Astrocyte (in vitro differentiated cells and primary cell): ENCODE measurements around the gene CALCR. TPM values are rescaled to one million over a fixed set of nuclear protein-coding genes. Genes with fewer than 3 reads are reported as not detected.

ENCODE experiments used
- DNase-seq: peaks from one replicate; pipeline ENCODE4 v3.0.0-alpha.2; 2010; ENCODE audit warnings: low read depth
- FAIRE-seq: peaks from 2 replicates; lab custom pipeline; 2011; peaks lifted over from hg19 to GRCh38; lab: Jason Lieb, UNC
- H2AFZ ChIP-seq: 2 replicates; pipeline ENCODE4 v1.6.0; 2012; ENCODE audit warnings: low read depth, low read length, inconsistent platforms
- H3K27ac ChIP-seq: 2 replicates; pipeline ENCODE4 v1.5.1; 2011; ENCODE audit warnings: low read depth, low read length, inconsistent platforms
- H3K27me3 ChIP-seq: 2 replicates; pipeline ENCODE4 v1.6.0; 2011; ENCODE audit warnings: low read length, inconsistent platforms; ENCODE audit not compliant: insufficient read depth
- H3K36me3 ChIP-seq: 2 replicates; pipeline ENCODE4 v1.5.1; 2011; ENCODE audit warnings: low read length, inconsistent platforms; ENCODE audit not compliant: insufficient read depth
- H3K4me1 ChIP-seq: 2 replicates; pipeline ENCODE4 v1.5.1; 2011; ENCODE audit warnings: low read length, inconsistent platforms; ENCODE audit not compliant: insufficient read depth
- H3K4me2 ChIP-seq: 2 replicates; pipeline ENCODE4 v1.6.0; 2012; ENCODE audit warnings: low read length, inconsistent platforms
- H3K4me3 ChIP-seq: 2 replicates; pipeline ENCODE4 v1.5.1; 2011; ENCODE audit warnings: low read depth, mild to moderate bottlenecking, low read length, inconsistent platforms; ENCODE audit not compliant: insufficient read depth
- H3K79me2 ChIP-seq: 2 replicates; pipeline ENCODE4 v1.6.0; 2012; ENCODE audit warnings: mild to moderate bottlenecking, low read length, inconsistent platforms; ENCODE audit not compliant: insufficient read depth
- H3K9ac ChIP-seq: 2 replicates; pipeline ENCODE4 v1.6.0; 2012; ENCODE audit warnings: mild to moderate bottlenecking, low read length, inconsistent platforms
- H3K9me3 ChIP-seq: 2 replicates; pipeline ENCODE4 v1.5.1; 2012; ENCODE audit warnings: low read depth, mild to moderate bottlenecking, low read length, inconsistent platforms; ENCODE audit not compliant: insufficient read depth
- H4K20me1 ChIP-seq: 2 replicates; pipeline ENCODE4 v1.6.0; 2012; ENCODE audit warnings: low read length, inconsistent platforms; ENCODE audit not compliant: insufficient read depth
- H3K27ac Mint-ChIP-seq: one replicate; pipeline ENCODE4 v1.8.0; 2021; ENCODE audit warnings: mild to moderate bottlenecking, mixed read lengths; ENCODE audit not compliant: unreplicated experiment
- H3K27me3 Mint-ChIP-seq: one replicate; pipeline ENCODE4 v1.8.0; 2021; ENCODE audit warnings: low read depth, mixed read lengths; ENCODE audit not compliant: unreplicated experiment
- H3K36me3 Mint-ChIP-seq: one replicate; pipeline ENCODE4 v1.8.0; 2021; ENCODE audit warnings: low read depth, mixed read lengths; ENCODE audit not compliant: unreplicated experiment
- H3K4me1 Mint-ChIP-seq: one replicate; pipeline ENCODE4 v1.8.0; 2021; ENCODE audit warnings: low read depth, mixed read lengths; ENCODE audit not compliant: unreplicated experiment
- H3K4me3 Mint-ChIP-seq: one replicate; pipeline ENCODE4 v1.8.0; 2021; ENCODE audit warnings: mild to moderate bottlenecking, moderate library complexity, mixed read lengths; ENCODE audit not compliant: unreplicated experiment
- H3K9me3 Mint-ChIP-seq: one replicate; pipeline ENCODE4 v1.8.0; 2021; ENCODE audit warnings: mild to moderate bottlenecking, mixed read lengths; ENCODE audit not compliant: unreplicated experiment
- CTCF ChIP-seq: IDR thresholded peaks from 2 replicates; pipeline ENCODE4 v1.5.1; 2011; ENCODE audit warnings: low read depth, mild to moderate bottlenecking, inconsistent platforms, low read length, moderate library complexity; ENCODE audit not compliant: insufficient read depth
- EZH2 ChIP-seq: IDR thresholded peaks from 2 replicates; pipeline ENCODE4 v1.6.1; 2012; ENCODE audit warnings: mild to moderate bottlenecking, low read length, inconsistent platforms; ENCODE audit not compliant: insufficient read depth
- total RNA-seq: library from RNA; stranded (reverse); gene quantifications from 2 replicates; pipeline ENCODE4 v1.2.1, GENCODE V29; 2021

The CALCR gene
- total RNA-seq, 1 donor from 2014 or later = 5.4 TPM

DNA sequence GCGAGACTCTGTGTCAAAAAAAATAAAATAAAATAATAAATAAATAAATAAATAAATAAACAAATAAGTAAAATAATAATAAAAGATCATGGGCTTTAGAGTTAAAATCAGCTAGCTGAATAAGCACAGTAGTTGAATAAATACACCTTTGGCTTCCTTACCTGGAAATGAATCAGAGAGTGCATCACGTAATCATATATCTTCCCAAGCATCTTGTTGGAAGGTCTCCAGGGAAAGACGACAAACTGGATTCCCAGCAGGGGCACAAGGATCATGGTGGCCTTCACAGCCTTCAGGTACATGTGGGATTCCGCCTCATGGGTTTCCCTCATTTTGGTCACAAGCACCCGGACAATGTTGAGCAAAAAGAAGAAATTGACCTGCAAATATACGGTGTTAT, 138.7 kb downstream of the CALCR start:
- no peak overlapping the region for H3K4me3 Mint-ChIP-seq
- FAIRE-seq (no peak), DNase-seq (no peak)
- H3K27me3 Mint-ChIP-seq = no peaks in the 10 kb centered on the region
- Histone ChIP-seq H3K4me1 (no peaks in the 10 kb centered on the region), H3K4me2 (no peak overlapping the region), H2AFZ (no peak overlapping the region), H3K79me2 (no peaks in the 10 kb centered on the region), H3K27ac (no peak overlapping the region), H4K20me1 (no peaks in the 10 kb centered on the region), H3K9ac (no peak overlapping the region), H3K36me3 (no peaks in the 10 kb centered on the region), H3K27me3 (no peaks in the 10 kb centered on the region), H3K9me3 (no peaks in the 10 kb centered on the region), H3K4me3 (no peak overlapping the region)
- no peaks in the 10 kb centered on the region for H3K4me1 Mint-ChIP-seq
- no peak overlapping the region for H3K27ac Mint-ChIP-seq
- H3K36me3 Mint-ChIP-seq = no peaks in the 10 kb centered on the region
- no peaks in the 10 kb centered on the region for H3K9me3 Mint-ChIP-seq
- TF ChIP-seq EZH2 (no peak), CTCF (no peak)

GRCh38 chr7:93432130-93432529, 142.4 kb downstream of the CALCR start:
- H3K79me2 ChIP-seq = no peaks in the 10 kb centered on the region
- no peak overlapping the region for H3K9ac ChIP-seq
- DNase-seq (no peak), FAIRE-seq (no peak)
- Mint-ChIP-seq H3K27ac (no peak overlapping the region), H3K36me3 (peaks cover 2% of the 10 kb centered on the region), H3K4me3 (no peak overlapping the region), H3K27me3 (no peaks in the 10 kb centered on the region), H3K9me3 (no peaks in the 10 kb centered on the region), H3K4me1 (no peaks in the 10 kb centered on the region)
- H3K4me2 ChIP-seq = no peak overlapping the region
- no peaks in the 10 kb centered on the region for H3K27me3 ChIP-seq
- no peaks in the 10 kb centered on the region for H3K36me3 ChIP-seq
- H4K20me1 ChIP-seq = no peaks in the 10 kb centered on the region
- H3K4me1 ChIP-seq = no peaks in the 10 kb centered on the region
- H3K27ac ChIP-seq = no peak overlapping the region
- H3K4me3 ChIP-seq = no peak overlapping the region
- H2AFZ ChIP-seq = no peak overlapping the region
- TF ChIP-seq EZH2 = no peak
- no peak for TF ChIP-seq CTCF
- no peaks in the 10 kb centered on the region for H3K9me3 ChIP-seq

GRCh38 chr7:93430917-93431588, 143.5 kb downstream of the CALCR start:
- no peaks in the 10 kb centered on the region for H4K20me1 ChIP-seq
- H3K9me3 ChIP-seq = no peaks in the 10 kb centered on the region
- peaks cover 6% of the 10 kb centered on the region for H3K36me3 Mint-ChIP-seq
- no peak overlapping the region for H3K27ac ChIP-seq
- H3K9ac ChIP-seq = no peak overlapping the region
- H3K27ac Mint-ChIP-seq = no peak overlapping the region
- H3K36me3 ChIP-seq = no peaks in the 10 kb centered on the region
- FAIRE-seq (no peak), DNase-seq (no peak)
- no peaks in the 10 kb centered on the region for H3K27me3 Mint-ChIP-seq
- H3K79me2 ChIP-seq = no peaks in the 10 kb centered on the region
- no peak overlapping the region for H3K4me3 Mint-ChIP-seq
- no peak overlapping the region for H3K4me2 ChIP-seq
- no peak overlapping the region for H3K4me3 ChIP-seq
- no peaks in the 10 kb centered on the region for H3K4me1 Mint-ChIP-seq
- H3K4me1 ChIP-seq = no peaks in the 10 kb centered on the region
- no peaks in the 10 kb centered on the region for H3K9me3 Mint-ChIP-seq
- no peak for TF ChIP-seq EZH2
- no peak for TF ChIP-seq CTCF
- no peak overlapping the region for H2AFZ ChIP-seq
- H3K27me3 ChIP-seq = no peaks in the 10 kb centered on the region
